ENCODE data around the gene TRIM44.
A peak's percentile ranks its signal among the peaks of the same experiment; 100 is the strongest.
"Not testable (repeated sequence)": the region's sequence is repeated elsewhere in the genome, so short reads cannot be mapped to it uniquely, and the experiment has no call there.

TRIM44 gene

DNA sequence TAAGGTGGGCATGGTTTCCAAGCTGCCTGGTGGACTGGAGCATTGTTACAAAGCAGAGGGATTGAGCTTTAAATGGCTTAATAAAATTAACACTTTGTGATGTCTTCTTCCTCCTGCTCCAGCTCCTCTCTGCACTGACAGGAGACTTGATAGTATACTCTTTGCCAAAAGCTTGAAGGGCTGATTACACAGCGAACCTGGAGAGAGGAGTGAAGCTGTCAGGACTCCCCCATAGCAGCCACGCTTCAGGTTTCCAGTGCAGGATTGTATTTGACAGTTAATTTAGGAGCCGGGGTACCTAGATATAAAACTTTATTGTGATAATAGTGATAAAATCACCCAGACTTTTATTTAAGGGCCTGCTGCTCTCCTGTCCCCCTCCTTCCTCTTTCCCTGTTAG, 50.0 kb downstream of the TRIM44 start:
- H4K20me1 ChIP-seq (ENCODE audit: insufficient read depth, low read length, poor library complexity, severe bottlenecking) = peaks cover 19% of the 10 kb centered on the region

DNA sequence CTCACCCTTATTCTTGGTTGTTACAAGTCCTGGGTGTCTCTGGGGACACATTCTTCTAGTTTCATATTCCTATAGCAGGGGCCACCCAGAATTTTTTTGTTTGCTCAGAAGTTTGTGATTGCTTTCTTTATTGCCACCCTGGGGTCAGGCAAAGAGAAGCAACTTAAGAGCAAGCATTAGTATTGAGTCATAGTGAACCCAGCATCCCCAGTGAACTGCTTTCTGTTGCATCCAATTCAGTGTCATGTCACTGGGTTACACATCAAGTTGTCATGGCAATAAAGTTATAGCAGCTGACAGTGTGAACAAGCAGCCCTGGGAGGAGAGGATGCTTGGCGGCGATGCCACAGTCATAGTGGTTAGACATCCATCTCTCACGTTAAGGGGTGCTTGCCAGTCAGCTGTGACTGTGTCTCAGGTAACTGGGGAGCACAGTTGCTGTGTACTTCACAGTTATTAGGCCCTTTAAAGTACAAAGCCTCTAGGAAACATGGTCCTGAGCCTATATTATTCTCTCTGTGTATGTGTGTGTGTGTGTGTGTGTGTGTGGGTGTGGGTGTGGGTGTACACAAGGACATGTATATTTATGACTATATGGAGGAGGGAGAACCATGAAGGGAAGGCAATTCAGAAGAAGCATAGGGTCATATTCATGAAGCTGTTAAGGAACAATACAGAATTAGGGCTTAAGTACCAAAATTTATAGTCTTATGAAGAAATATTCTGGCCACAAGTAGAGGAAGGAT, 52.5 kb downstream of the TRIM44 start:
- Histone ChIP-seq H3K4me3 (ENCODE audit: low read length, poor library complexity, severe bottlenecking) (no peak overlapping the region), H3K4me2 (ENCODE audit: low read depth, low read length, poor library complexity, severe bottlenecking) (no peak overlapping the region), H3F3A (ENCODE audit: low read depth) (no peaks in the 10 kb centered on the region), H3K9me3 (ENCODE audit: insufficient read depth, low read depth, low read length) (no peaks in the 10 kb centered on the region), H3K36me3 (ENCODE audit: insufficient read depth, low read length) (peaks cover 6% of the 10 kb centered on the region; the same call in 1 of the 2 replicates), H2AFZ (ENCODE audit: low read length) (no peak overlapping the region), H3K27me3 (ENCODE audit: insufficient read depth, low read length, poor library complexity, severe bottlenecking) (no peaks in the 10 kb centered on the region), H3K4me1 (ENCODE audit: insufficient read depth, low read length, poor library complexity, severe bottlenecking) (no peaks in the 10 kb centered on the region), H3K79me2 (ENCODE audit: insufficient read depth, low read length) (peaks cover 29% of the 10 kb centered on the region; the same call in 1 of the 2 replicates), H3K9ac (ENCODE audit: low read depth, low read length, poor library complexity, severe bottlenecking) (no peak overlapping the region), H3K9me2 (replicated peaks; ENCODE audit: low read depth, low read length) (no peaks in the 10 kb centered on the region), H4K20me1 (ENCODE audit: insufficient read depth, low read length, poor library complexity, severe bottlenecking) (peaks cover 25% of the 10 kb centered on the region)
- TF ChIP-seq, protein P1, sequence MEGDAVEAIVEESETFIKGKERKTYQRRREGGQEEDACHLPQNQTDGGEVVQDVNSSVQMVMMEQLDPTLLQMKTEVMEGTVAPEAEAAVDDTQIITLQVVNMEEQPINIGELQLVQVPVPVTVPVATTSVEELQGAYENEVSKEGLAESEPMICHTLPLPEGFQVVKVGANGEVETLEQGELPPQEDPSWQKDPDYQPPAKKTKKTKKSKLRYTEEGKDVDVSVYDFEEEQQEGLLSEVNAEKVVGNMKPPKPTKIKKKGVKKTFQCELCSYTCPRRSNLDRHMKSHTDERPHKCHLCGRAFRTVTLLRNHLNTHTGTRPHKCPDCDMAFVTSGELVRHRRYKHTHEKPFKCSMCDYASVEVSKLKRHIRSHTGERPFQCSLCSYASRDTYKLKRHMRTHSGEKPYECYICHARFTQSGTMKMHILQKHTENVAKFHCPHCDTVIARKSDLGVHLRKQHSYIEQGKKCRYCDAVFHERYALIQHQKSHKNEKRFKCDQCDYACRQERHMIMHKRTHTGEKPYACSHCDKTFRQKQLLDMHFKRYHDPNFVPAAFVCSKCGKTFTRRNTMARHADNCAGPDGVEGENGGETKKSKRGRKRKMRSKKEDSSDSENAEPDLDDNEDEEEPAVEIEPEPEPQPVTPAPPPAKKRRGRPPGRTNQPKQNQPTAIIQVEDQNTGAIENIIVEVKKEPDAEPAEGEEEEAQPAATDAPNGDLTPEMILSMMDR (conservative IDR thresholded peaks at IDR 0.05; ENCODE audit: low read length) = no peak
- no peak for TF ChIP-seq EZH2phosphoT487 (IDR thresholded peaks at IDR 0.05; ENCODE audit: borderline replicate concordance)

More for the DNA sequence above, 50.0 kb downstream of the TRIM44 start:
- H3K27me3 ChIP-seq (ENCODE audit: insufficient read depth, low read length, poor library complexity, severe bottlenecking) = no peaks in the 10 kb centered on the region
- no peak overlapping the region for H3K9ac ChIP-seq (ENCODE audit: low read depth, low read length, poor library complexity, severe bottlenecking)
- H3F3A ChIP-seq (ENCODE audit: low read depth) = no peaks in the 10 kb centered on the region
- TF ChIP-seq EZH2phosphoT487 (IDR thresholded peaks at IDR 0.05; ENCODE audit: borderline replicate concordance) = no peak
- TF ChIP-seq, protein P1 (conservative IDR thresholded peaks at IDR 0.05; ENCODE audit: low read length) = no peak
- no peaks in the 10 kb centered on the region for H3K9me2 ChIP-seq (replicated peaks; ENCODE audit: low read depth, low read length)
- peaks cover 6% of the 10 kb centered on the region; the same call in 1 of the 2 replicates for H3K36me3 ChIP-seq (ENCODE audit: insufficient read depth, low read length)
- H2AFZ ChIP-seq (ENCODE audit: low read length) = no peak overlapping the region
- H3K4me3 ChIP-seq (ENCODE audit: low read length, poor library complexity, severe bottlenecking) = no peak overlapping the region
- H3K9me3 ChIP-seq (ENCODE audit: insufficient read depth, low read depth, low read length) = no peaks in the 10 kb centered on the region
- H3K4me2 ChIP-seq (ENCODE audit: low read depth, low read length, poor library complexity, severe bottlenecking) = no peak overlapping the region
- H3K79me2 ChIP-seq (ENCODE audit: insufficient read depth, low read length) = peaks cover 17% of the 10 kb centered on the region; the same call in 1 of the 2 replicates
- H3K4me1 ChIP-seq (ENCODE audit: insufficient read depth, low read length, poor library complexity, severe bottlenecking) = no peaks in the 10 kb centered on the region

DNA sequence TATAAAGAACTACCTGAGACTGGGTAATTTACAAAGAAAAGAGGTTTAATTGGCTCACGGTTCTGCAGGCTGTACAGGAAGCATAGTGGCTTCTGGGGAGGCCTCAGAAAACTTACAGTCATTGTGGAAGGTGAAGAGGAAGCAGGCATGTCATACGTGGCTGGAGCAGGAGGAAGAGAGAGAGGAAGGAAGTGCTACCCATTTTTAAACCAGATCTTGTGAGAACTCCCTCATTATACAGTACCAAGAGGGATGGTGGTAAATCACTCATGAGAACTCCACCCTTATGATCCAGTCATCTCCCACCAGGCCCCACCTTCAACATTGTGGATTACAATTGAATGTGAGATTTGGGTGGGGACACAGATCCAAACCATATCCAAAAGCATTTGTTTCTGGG, 53.1 kb downstream of the TRIM44 start:
- H3K4me1 ChIP-seq (ENCODE audit: insufficient read depth, low read length, poor library complexity, severe bottlenecking); H3K9me3 ChIP-seq (ENCODE audit: insufficient read depth, low read depth, low read length); H3K9me2 ChIP-seq (replicated peaks; ENCODE audit: low read depth, low read length); H3K9ac ChIP-seq (ENCODE audit: low read depth, low read length, poor library complexity, severe bottlenecking); H3F3A ChIP-seq (ENCODE audit: low read depth); H2AFZ ChIP-seq (ENCODE audit: low read length); H3K4me2 ChIP-seq (ENCODE audit: low read depth, low read length, poor library complexity, severe bottlenecking); H3K36me3 ChIP-seq (ENCODE audit: insufficient read depth, low read length); H3K27me3 ChIP-seq (ENCODE audit: insufficient read depth, low read length, poor library complexity, severe bottlenecking); H3K4me3 ChIP-seq (ENCODE audit: low read length, poor library complexity, severe bottlenecking): not testable (repeated sequence)
- peaks cover 35% of the 10 kb centered on the region; the same call in 1 of the 2 replicates for H3K79me2 ChIP-seq (ENCODE audit: insufficient read depth, low read length)
- peaks cover 25% of the 10 kb centered on the region for H4K20me1 ChIP-seq (ENCODE audit: insufficient read depth, low read length, poor library complexity, severe bottlenecking)

DNA sequence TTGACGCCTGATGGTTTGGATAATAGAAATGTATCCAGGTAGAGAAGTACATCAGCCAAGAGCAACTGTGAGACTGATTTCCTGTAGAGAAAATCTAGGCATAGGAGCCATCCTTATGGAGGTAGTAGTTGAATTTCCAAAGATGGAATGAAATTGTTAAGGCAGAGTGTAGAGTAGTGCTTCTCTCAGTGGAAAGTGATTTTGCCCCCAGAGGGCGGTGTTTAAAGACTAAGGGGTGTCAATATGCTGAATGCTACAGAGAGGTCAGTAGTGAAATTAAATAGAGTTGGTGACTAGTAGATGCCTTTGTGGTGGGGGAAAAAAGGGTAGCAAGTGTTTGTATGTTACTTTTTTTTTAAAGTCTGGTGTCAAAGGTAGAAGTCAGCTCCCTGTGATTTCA, 54.5 kb downstream of the TRIM44 start:
- Histone ChIP-seq H3K4me2 (ENCODE audit: low read depth, low read length, poor library complexity, severe bottlenecking) (no peak overlapping the region), H3K9me2 (replicated peaks; ENCODE audit: low read depth, low read length) (no peaks in the 10 kb centered on the region), H3K4me3 (ENCODE audit: low read length, poor library complexity, severe bottlenecking) (no peak overlapping the region), H2AFZ (ENCODE audit: low read length) (no peak overlapping the region), H3K27me3 (ENCODE audit: insufficient read depth, low read length, poor library complexity, severe bottlenecking) (no peaks in the 10 kb centered on the region), H3K79me2 (ENCODE audit: insufficient read depth, low read length) (peaks cover 48% of the 10 kb centered on the region; the same call in 1 of the 2 replicates), H3K36me3 (ENCODE audit: insufficient read depth, low read length) (peaks cover 6% of the 10 kb centered on the region; the same call in 1 of the 2 replicates), H3K4me1 (ENCODE audit: insufficient read depth, low read length, poor library complexity, severe bottlenecking) (no peaks in the 10 kb centered on the region), H4K20me1 (ENCODE audit: insufficient read depth, low read length, poor library complexity, severe bottlenecking) (peaks cover 29% of the 10 kb centered on the region), H3K9ac (ENCODE audit: low read depth, low read length, poor library complexity, severe bottlenecking) (no peak overlapping the region), H3K9me3 (ENCODE audit: insufficient read depth, low read depth, low read length) (no peaks in the 10 kb centered on the region), H3F3A (ENCODE audit: low read depth) (no peaks in the 10 kb centered on the region)
- TF ChIP-seq, protein P1 (conservative IDR thresholded peaks at IDR 0.05; ENCODE audit: low read length) = peak; percentile 48
- TF ChIP-seq EZH2phosphoT487 (IDR thresholded peaks at IDR 0.05; ENCODE audit: borderline replicate concordance) = no peak

Data from Loucy (cell line).